ENCODE data around the gene NIPAL4. TPM values are rescaled to one million over a fixed set of nuclear protein-coding genes. Genes with fewer than 3 reads are reported as not detected.

The NIPAL4 gene
- polyA plus RNA-seq, 1 donor from 2014 or later, result not detected

- TF ChIP-seq SMC3 (conservative IDR thresholded peaks at IDR 0.05; ENCODE audit: poor library complexity), result no peak
- no peak for TF ChIP-seq MXI1 (conservative IDR thresholded peaks at IDR 0.05; ENCODE audit: poor library complexity, severe bottlenecking)
- no peak for TF ChIP-seq RAD21 (conservative IDR thresholded peaks at IDR 0.05)
- no peak overlapping the region for H3K4me3 ChIP-seq (ENCODE audit: low read length)
- H3K27me3 ChIP-seq (ENCODE audit: insufficient read depth, low read depth, low read length), result no peaks in the 10 kb centered on the region
- no peak overlapping the region for H3K4me2 ChIP-seq (ENCODE audit: low read length)
- H3K79me2 ChIP-seq (replicated peaks; ENCODE audit: insufficient read depth, low read length), result no peaks in the 10 kb centered on the region
- H4K20me1 ChIP-seq (ENCODE audit: insufficient read depth), result no peaks in the 10 kb centered on the region
- H3F3A ChIP-seq (ENCODE audit: insufficient read depth, low read length, poor library complexity, severe bottlenecking), result no peaks in the 10 kb centered on the region
- H3K9me3 ChIP-seq (ENCODE audit: low read length), result no peaks in the 10 kb centered on the region
- H2AFZ ChIP-seq (ENCODE audit: low read depth, low read length), result no peak overlapping the region
- H3K27ac ChIP-seq (ENCODE audit: low read length), result no peak overlapping the region
- peaks cover 11% of the 10 kb centered on the region for H3K36me3 ChIP-seq (ENCODE audit: insufficient read depth, low read length)
- no peaks in the 10 kb centered on the region for H3K9me2 ChIP-seq (ENCODE audit: insufficient read depth, low read length)
- no peak overlapping the region for H3K9ac ChIP-seq (ENCODE audit: low read length)
Observed at GRCh38 chr5:157477814-157478494, 17.9 kb downstream of the NIPAL4 start.

GRCh38 chr5:157478726-157479125, 18.7 kb downstream of the NIPAL4 start:
- no peak overlapping the region for H3K9ac ChIP-seq (ENCODE audit: low read length)

GRCh38 chr5:157479166-157479565, 19.2 kb downstream of the NIPAL4 start:
- Histone ChIP-seq H3K27ac (ENCODE audit: low read length) (no peak overlapping the region), H3K9me3 (ENCODE audit: low read length) (no peaks in the 10 kb centered on the region)

More at GRCh38 chr5:157478726-157479125, 18.7 kb downstream of the NIPAL4 start:
- Histone ChIP-seq H3K36me3 (ENCODE audit: insufficient read depth, low read length) (peaks cover 8% of the 10 kb centered on the region), H3K27ac (ENCODE audit: low read length) (no peak overlapping the region), H4K20me1 (ENCODE audit: insufficient read depth) (no peaks in the 10 kb centered on the region), H3F3A (ENCODE audit: insufficient read depth, low read length, poor library complexity, severe bottlenecking) (no peaks in the 10 kb centered on the region), H3K9me2 (ENCODE audit: insufficient read depth, low read length) (no peaks in the 10 kb centered on the region), H3K9me3 (ENCODE audit: low read length) (no peaks in the 10 kb centered on the region), H3K4me3 (ENCODE audit: low read length) (no peak overlapping the region), H3K79me2 (replicated peaks; ENCODE audit: insufficient read depth, low read length) (no peaks in the 10 kb centered on the region), H3K4me2 (ENCODE audit: low read length) (no peak overlapping the region), H3K27me3 (ENCODE audit: insufficient read depth, low read depth, low read length) (no peaks in the 10 kb centered on the region), H2AFZ (ENCODE audit: low read depth, low read length) (no peak overlapping the region)
- TF ChIP-seq TAF1 (IDR thresholded peaks at IDR 0.05; ENCODE audit: low read depth), result no peak
- no peak for TF ChIP-seq EZH2 (IDR thresholded peaks at IDR 0.05; ENCODE audit: borderline replicate concordance, insufficient read depth, low read length, poor library complexity, severe bottlenecking)
- TF ChIP-seq REST (IDR thresholded peaks at IDR 0.05; ENCODE audit: borderline replicate concordance), result no peak
- no peak for TF ChIP-seq MXI1 (conservative IDR thresholded peaks at IDR 0.05; ENCODE audit: poor library complexity, severe bottlenecking)
- no peak for TF ChIP-seq SMC3 (conservative IDR thresholded peaks at IDR 0.05; ENCODE audit: poor library complexity)
- TF ChIP-seq POLR2AphosphoS5 (IDR thresholded peaks at IDR 0.05), result no peak
- no peak for TF ChIP-seq RAD21 (conservative IDR thresholded peaks at IDR 0.05)

More at GRCh38 chr5:157479166-157479565, 19.2 kb downstream of the NIPAL4 start:
- H4K20me1 ChIP-seq (ENCODE audit: insufficient read depth), result no peaks in the 10 kb centered on the region
- no peak overlapping the region for H3K4me3 ChIP-seq (ENCODE audit: low read length)
- no peak overlapping the region for H3K4me2 ChIP-seq (ENCODE audit: low read length)
- no peaks in the 10 kb centered on the region for H3K79me2 ChIP-seq (replicated peaks; ENCODE audit: insufficient read depth, low read length)
- H3K27me3 ChIP-seq (ENCODE audit: insufficient read depth, low read depth, low read length), result no peaks in the 10 kb centered on the region
- H3F3A ChIP-seq (ENCODE audit: insufficient read depth, low read length, poor library complexity, severe bottlenecking), result no peaks in the 10 kb centered on the region
- TF ChIP-seq MXI1 (conservative IDR thresholded peaks at IDR 0.05; ENCODE audit: poor library complexity, severe bottlenecking), result no peak
- H3K9me2 ChIP-seq (ENCODE audit: insufficient read depth, low read length), result no peaks in the 10 kb centered on the region
- H2AFZ ChIP-seq (ENCODE audit: low read depth, low read length), result no peak overlapping the region
- H3K36me3 ChIP-seq (ENCODE audit: insufficient read depth, low read length), result peaks cover 8% of the 10 kb centered on the region
- H3K9ac ChIP-seq (ENCODE audit: low read length), result no peak overlapping the region
